Measurements from ENCODE around the gene PCARE.

The PCARE gene

GRCh38 chr2:29062371-29062770 lies 12.0 kb downstream of the PCARE start:
- no peak for DNase-seq

- DNase-seq: no peak
Measured at GRCh38 chr2:29061616-29062015, 12.7 kb downstream of the PCARE start.

GRCh38 chr2:29061176-29061575 lies 13.1 kb downstream of the PCARE start:
- DNase-seq: no peak

GRCh38 chr2:29060441-29060840 lies 13.9 kb downstream of the PCARE start:
- DNase-seq: no peak

GRCh38 chr2:29059624-29060023 lies 14.7 kb downstream of the PCARE start:
- no peak for DNase-seq

- DNase-seq: no peak
Measured at GRCh38 chr2:29057006-29057405, 17.3 kb downstream of the PCARE start.

GRCh38 chr2:29056452-29056851 lies 17.9 kb downstream of the PCARE start:
- DNase-seq: no peak

- DNase-seq: no peak
Measured at GRCh38 chr2:29055601-29056000, 18.7 kb downstream of the PCARE start.

- DNase-seq: no peak
Measured at GRCh38 chr2:29054430-29054829, 19.9 kb downstream of the PCARE start.

- no peak for DNase-seq
Measured at GRCh38 chr2:29053670-29054400, 20.5 kb downstream of the PCARE start.

GRCh38 chr2:29053223-29053622 lies 21.1 kb downstream of the PCARE start:
- DNase-seq: no peak

GRCh38 chr2:29052807-29053206 lies 21.5 kb downstream of the PCARE start:
- no peak for DNase-seq

- DNase-seq: no peak
Measured at GRCh38 chr2:29051730-29052129, 22.6 kb downstream of the PCARE start.

GRCh38 chr2:29050591-29050990 lies 23.7 kb downstream of the PCARE start:
- peak; percentile 91 for DNase-seq

- peak; percentile 87 for DNase-seq
Measured at GRCh38 chr2:29047083-29047845, 27.1 kb downstream of the PCARE start.

GRCh38 chr2:29046321-29046720 lies 28.0 kb downstream of the PCARE start:
- DNase-seq: no peak

- DNase-seq: no peak
Measured at GRCh38 chr2:29044459-29044858, 29.9 kb downstream of the PCARE start.

- no peak for DNase-seq
Measured at GRCh38 chr2:29042561-29043075, 31.7 kb downstream of the PCARE start.

- no peak for DNase-seq
Measured at GRCh38 chr2:29041161-29041660, 33.1 kb downstream of the PCARE start.

- DNase-seq: no peak
Measured at GRCh38 chr2:29040552-29040951, 33.8 kb downstream of the PCARE start.

GRCh38 chr2:29039718-29040480 lies 34.4 kb downstream of the PCARE start:
- DNase-seq: no peak

- no peak for DNase-seq
Measured at GRCh38 chr2:29035016-29035745, 39.1 kb downstream of the PCARE start.

GRCh38 chr2:29033656-29034055 lies 40.7 kb downstream of the PCARE start:
- no peak for DNase-seq

All from DMS79 (cell line).